NCI-H748 (cell line): Measurements from ENCODE around the gene PLXNB1.

Experiments used
- DNase-seq: peaks from one replicate; lab custom pipeline; 2025; ENCODE audit not compliant: unreplicated experiment; lab: John Stamatoyannopoulos, UW

The PLXNB1 gene

DNA sequence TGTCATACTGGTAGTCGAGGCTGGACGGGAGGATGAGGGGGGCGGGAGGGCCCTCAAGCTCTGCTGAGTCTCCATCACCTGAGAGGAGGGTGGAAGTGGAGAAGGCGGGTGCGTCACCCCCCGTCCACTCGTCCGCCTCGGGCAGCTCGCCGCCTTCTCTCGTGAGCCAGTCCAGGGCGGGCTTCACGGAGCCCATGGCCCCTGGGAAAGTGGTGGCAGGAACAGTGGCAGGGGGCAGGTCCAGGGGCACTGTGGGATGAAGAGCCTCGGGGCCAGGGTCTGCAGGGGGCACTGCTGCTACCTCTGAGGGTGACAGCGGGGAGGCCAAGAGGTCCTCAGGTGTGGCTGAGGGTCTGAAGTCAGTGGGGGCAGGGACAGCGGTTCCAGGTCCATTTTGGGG is 10.3 kb downstream of the PLXNB1 start:
- no peak for DNase-seq

DNA sequence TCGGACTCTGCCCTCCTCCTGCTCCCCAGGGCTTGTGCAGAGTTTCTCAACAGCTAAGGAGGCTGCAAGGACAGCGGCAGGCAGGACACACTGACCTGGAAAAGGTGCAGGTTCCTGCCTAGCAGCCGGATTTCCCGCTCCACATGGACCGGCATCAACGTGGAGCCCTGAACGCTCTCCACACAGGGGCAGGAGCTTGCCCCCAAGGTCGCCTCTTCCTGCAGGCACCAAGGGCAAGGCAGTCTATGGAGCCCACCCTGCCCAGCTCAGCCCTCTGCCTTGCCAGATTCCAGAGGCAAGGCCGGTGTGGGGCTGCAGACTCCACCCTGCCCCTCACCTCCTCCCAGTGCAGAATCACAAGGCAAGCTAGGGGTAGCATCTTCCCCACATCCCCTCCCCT is 10.7 kb downstream of the PLXNB1 start:
- no peak for DNase-seq

DNA sequence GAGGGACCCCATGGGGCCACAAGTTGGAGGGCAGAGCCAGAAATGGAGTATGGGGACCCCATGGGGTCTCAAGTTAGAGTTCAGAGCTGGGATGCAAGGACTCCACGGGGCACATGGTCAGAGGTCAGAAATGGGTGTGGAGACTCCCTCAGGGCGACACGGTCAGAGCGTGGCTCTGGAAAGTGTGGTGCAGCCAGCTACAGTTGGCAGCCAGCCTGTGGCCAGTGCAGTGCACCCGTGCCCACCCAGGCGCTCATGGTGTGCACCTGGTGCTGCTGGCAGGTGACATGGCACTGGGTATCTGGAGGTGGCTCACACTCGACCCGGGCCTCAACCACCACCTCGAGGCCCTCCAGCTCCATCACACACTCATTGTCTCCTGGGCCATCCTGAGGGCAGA is 11.2 kb downstream of the PLXNB1 start:
- no peak for DNase-seq

DNA sequence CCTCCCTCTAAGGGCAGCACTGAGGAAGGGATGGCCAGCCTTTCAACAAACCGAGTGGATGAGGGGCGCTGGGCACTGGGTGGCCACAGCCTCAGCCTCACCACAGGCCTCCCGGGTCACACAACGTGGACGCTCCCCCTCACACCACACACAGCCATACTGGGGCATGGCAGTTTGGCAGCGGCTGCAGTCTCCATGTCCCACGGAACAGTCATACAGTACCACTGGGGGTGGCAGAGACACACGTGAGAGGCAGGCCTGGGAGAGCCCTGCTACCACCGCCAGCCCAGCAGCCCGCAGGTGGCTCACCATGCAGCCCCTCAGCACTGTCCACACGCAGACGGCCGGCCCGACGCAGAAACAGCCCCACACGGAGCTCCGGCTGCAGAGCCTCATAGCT is 11.7 kb downstream of the PLXNB1 start:
- no peak for DNase-seq

DNA sequence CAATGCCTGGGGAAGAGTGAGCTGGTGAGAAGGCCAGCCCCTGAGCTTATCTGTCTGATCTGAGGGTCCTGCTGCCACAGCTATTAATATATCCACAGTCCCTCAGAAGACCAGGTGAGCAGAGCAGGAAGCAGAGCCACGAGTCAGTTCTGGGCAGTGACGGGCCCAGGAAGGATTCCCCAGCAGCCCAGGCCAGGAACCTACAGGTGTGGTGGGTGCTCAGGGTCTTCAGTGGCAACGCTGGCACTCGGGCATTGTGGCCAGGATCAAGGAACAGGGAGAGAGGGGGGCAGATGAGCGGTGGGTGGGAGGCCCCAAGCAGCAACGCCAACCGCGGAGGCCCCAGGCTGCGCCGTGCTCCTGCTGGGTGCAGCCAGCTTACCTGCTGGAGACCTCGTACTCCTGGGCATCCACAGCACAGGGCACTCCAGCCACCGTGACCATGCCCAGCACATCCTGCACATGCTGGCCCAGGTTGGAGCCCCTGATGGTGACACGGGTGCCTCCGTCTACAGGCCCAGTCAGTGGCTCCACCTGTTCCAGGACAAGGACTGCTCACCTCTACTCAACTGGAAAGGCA is 12.3 kb downstream of the PLXNB1 start:
- no peak for DNase-seq

DNA sequence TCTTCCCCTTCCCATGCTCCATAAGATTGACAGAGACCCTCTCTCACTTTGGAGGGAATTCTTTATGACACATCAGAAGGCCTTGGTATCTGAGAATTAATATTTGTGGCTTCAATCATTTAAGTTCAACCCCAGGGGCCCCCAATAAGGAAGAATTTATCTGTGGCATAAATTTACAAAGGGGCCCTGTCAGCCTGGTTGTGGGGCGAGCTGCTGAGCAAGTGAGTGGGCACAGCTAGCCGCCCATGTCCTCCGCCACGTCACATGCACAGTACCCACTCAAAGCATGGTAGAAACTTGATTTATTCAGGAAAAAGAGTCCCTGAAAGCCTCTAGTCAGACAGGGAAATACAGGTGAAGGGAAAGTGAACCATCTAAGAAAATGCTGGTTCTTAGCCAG is 13.3 kb downstream of the PLXNB1 start:
- DNase-seq, result no peak

DNA sequence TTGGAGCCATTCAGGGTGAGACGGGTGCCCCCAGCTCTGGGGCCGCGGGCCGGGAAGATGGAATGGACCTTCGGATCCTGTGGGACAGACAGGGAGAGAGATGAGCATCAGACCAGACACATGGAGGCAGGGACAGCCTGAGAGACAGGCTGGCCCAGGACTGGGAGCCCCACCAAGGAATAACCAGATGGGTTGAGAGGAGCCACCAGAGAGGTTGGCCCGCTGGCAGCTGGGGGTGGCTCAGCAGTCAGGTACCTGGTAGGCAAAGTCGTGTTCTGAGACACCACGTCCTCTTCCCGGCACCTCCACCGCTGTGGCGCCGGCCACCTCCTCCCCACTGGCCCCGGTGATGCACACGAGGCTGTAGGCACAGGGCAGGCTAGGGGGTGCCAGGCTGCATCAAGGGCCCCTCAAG is 13.8 kb downstream of the PLXNB1 start:
- no peak for DNase-seq

DNA sequence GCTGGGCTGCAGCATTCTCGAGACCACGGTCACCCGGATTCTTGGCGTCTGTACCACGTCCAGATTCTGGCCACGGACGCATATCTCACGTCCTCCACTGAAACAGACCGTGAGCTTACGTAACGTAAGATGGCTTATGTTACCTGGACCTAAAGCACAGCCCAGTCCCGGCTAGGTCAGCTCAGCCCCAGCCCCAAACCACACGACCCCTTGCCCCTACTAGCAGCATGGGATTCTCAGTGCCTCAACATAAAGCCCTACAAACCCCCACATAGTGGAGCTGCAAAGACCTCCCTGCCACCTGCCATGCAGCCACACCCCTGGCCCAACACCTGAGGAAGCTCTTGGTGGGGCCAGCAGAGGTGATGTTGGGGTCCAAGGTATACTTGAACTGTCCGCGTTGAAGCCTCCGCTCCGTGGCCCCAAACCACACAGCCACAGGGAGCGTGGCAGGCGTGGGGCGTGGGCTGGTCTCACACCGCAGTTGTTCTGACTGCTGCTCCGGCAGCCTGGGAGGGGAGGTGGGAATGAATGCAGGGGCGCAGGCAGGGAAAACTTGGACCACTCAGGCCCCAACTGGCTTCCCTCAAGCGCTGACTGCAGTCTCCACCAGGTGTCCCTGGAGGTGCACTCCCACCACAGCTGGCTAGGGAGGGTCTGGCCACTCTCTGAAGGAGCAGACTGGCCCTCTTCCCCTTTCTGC is 14.5 kb downstream of the PLXNB1 start:
- DNase-seq, result no peak

DNA sequence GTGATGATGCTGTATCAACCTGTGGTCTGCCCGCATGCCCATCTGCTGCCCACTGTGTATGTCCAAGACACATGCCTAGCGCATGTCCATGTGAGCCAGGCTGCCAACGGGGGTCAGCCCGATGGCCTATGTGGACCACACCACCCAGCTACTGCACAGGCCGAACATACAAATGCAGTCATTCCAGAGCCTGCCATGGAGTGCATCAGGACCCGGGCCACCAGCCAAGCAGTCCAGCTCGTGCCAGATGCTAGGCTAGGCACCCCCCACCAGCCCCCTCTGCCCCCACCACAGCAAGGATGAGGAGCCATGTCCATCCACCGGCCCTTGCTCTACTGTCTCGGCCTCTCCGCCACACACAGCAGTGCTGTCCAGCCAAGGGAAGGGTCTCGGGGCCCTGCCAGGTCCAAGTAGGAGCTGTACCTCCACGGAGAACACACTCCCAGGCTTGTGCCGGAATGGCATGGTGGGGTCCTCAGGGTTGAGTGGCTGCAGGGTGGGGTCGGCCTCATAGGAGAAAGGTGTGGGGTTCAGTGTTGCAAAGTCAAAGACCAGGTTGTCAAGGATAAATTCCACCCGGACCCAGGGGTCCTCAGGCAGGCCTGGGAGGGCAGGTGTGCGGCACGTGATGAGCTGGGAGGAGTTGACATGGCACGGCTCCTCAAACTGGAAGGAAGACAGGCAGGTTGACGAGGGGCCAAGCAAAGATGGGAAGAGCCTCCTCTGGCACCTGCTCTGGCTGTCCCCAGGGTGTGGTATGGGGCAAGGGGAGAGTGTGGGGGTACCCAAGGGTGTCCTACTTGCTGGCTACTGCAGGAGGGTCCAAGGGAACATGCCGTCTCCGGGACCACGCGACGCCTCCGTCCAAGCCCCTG is 15.3 kb downstream of the PLXNB1 start:
- DNase-seq, result no peak

DNA sequence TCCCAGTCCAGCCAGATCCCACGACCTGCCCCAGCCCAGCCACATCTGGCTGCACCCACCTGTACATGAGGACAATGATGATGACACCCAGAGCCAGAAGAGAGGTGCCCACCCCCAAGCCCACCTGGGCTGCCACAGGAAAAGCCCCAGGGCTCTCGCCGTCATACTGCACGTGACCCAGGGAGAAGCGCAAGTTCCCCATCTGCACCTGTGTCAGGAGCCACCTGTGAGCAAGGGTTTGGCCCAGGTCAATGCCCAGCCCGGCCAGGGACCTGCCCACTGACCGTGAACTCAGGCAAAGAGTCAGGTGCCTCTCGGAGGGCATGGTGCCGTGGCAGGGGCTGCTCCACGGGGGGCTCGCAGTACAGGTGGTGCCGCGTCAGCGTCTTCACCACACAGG is 16.3 kb downstream of the PLXNB1 start:
- DNase-seq, result no peak

DNA sequence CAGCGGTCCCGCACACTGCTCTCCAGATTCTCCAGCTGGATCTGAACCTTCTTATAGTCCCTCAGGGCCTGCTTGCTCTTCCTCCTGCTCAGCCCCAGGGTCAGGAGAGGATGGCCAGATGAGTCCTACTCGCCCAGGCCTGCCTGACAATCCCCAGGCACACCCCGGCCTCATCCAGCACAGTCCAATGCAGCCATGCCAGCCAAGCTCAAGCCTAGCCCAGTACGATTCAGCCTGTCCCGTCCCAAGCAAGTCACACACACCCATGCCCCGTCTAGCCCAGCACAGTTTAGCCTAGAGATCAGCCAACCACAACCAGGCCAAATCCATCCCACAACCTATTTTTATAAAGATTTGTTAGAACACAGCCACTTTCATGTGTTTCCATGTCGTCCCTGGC is 16.8 kb downstream of the PLXNB1 start:
- no peak for DNase-seq

DNA sequence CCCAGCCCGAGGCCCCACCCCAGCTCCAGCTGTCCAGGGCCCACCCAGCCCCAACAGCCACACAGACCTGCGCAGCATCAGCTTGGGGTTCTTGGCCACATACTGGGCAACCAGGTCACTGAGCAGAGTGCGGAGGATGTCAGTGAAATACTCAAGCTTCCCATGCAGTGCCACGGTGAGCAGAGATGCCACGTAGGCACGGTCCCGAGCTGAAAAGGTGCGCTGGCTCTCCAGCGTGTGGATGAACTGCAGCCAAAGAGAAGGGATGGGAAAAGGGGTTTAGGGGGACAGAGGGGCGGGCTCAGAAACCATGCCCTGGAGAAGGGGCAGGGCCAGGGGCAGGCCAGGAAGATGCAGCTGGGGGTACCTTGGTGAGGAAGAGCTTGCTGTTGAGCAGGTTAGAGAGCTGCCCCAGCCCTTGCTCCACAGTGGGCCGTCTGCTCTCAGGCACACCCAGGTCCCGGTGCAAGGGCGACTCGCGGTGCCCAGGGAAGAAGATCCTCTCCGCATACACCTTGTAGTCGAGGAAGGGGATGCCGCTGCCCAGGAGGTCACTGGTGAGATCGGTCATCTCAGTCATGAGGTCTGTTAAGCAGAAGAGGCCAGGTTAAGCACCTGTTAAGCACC is 17.4 kb downstream of the PLXNB1 start:
- no peak for DNase-seq

DNA sequence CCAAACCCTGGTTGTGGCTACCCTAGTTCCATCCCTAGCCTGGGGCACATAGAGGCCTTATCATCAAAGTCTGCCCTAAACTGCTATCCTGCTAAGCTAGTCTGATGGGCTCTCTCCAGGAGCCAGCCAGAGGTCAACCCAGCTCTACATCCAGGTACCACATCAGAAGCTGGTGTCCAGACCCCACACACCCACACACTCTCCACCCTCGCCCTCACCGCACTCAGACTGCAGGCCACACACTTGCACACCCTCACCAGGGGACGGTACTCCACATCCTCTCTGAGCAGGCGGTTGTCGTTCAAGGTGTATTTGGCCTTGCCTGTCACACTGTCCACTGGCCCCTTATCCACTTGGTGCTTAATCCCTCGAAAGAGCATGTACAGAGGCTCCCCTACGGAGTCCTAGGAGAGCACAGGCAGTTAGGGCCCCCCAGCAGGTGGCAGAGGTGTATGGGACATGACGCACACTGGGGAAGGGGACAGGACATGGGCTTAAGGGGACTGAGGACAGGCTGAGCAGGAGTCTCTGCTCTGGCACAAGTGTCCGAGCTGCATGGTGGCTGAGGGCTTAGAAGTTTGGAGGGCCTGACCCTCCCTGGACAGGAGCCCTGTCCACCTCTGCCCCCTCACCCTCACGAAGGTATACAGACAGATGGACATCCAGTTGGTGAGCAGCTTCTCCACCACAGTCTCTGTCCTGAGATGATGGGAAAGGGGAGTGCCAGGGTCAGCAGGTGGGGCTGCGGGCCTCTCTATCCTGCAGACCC is 18.1 kb downstream of the PLXNB1 start:
- DNase-seq, result no peak

DNA sequence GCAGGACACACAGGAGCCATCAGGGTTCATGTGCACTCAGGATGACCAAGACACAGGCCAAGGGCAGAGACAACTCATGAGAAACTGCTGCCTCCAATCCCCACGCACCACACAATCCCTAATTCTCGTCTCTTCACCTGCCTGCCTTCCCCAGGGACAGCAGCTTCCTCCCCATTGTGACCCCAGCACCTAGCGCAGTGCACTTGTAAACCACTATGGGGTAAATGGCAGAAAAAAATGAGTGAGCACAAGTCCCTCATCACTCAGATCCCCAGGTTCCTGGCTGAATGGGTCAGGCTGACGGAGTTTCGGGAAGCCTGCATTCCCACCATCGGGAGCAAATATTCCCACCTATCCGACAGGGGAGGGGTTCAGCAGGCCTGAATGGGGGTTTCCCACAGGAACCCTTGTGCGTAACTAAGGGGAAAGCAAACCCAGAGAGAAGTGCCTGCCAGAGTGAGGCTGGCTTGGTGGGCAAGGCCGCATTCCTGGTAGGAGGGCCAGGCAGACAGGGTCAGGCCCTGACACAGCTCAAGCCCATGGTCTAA is 18.8 kb downstream of the PLXNB1 start:
- DNase-seq, result no peak

DNA sequence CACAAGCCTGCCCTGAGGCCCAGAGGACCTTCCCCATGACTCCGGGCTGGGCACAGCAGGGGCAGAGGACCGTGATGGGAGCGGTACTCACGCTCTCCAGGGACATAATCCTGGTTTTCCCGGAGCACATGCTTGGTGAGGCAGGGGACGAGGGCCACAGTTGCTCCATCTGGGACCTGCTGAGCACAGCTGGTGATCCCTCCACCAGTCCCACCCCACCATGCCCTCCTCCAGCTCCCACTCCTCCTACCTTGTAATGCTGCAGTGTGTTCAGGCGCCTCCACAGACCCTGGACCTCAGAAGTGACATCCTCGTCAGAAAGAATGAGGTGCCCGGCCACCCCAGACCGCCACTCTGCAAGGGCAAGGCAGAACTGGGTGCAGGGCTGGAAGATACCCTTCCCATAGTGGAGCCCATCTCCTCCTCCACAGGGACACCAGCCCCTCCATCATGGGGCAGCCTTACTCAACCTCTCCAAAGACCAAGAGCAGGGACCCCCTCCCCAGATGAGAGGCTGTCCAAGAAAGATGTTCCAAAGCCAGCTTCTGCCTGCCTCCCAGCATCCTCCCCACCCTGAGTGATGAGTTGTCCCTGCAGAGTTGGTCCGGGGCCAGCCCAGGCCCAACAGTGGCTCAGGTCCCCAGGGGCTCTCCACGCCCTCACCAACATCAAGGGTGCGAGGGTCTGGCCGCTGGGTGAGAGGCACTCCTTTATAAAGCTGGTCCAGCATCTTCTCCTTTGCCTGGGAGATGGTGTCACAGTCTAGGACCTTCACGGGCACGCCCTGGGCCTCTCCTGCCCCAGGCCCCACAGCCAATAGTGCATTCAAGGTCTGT is 19.5 kb downstream of the PLXNB1 start:
- DNase-seq, result no peak

DNA sequence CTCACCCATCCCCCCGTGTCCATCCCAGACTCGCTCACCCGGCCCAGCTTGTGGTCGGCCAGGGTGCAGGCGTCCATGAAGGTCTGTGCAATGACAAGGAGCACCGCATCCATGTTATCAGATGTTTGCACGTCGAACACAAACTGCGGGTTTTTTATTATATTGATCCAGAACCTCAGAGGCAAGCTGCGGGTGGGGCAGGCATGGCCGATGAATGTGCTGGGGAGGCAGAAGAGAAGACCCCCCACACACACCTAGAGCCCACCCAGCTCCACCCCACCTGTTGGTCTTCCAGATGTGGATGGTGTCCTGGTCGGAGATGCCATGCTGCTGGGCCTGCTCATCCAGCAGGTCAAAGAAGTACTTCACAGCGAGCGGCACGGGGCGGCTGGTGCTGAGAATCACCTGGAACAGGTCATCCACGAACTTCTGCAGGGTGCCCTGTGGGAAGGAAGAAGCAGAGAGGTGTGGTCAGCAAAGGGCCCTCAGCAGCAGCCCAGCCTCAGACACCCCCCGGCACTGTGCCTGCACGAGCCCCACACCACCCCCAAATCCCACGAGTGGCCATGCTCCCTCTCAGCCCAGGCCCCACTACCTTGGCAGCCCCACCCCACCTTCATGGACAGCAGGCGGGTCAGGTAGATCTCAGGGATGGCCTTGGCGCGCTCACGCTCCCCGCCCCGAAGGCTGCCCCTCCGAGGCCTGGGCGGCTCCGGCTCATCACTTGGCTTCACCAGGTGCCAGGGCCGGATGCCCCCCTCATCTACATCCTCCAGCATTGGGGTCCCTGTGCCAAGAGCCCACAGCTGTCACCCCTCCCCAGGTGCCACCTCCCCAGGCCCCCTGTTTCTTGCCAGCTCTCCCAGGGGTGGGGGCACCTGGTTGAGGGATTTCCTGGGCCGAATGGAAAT is 20.3 kb downstream of the PLXNB1 start:
- DNase-seq, result no peak

DNA sequence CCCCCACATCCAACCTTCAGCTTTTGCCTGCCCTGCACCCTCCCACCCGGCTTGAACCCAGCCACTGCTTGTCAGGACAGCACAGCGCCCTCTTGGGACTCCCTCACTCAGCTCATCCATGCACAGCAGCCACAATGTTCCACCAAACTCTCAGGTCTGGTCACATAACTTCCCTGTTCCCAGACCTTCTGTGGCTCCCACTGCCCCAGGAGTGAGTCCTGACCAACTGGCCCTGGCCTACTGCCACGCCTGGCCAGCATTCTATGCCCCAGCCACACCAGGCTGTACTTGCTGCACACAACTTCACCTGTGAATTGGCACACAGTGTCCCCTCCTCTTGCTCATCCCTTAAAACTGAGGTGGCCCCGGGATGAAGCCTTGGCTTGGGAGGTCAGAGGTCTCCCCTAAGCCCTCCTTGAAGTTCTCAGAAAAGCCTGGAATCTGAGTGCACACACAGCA is 21.0 kb downstream of the PLXNB1 start:
- DNase-seq, result no peak

DNA sequence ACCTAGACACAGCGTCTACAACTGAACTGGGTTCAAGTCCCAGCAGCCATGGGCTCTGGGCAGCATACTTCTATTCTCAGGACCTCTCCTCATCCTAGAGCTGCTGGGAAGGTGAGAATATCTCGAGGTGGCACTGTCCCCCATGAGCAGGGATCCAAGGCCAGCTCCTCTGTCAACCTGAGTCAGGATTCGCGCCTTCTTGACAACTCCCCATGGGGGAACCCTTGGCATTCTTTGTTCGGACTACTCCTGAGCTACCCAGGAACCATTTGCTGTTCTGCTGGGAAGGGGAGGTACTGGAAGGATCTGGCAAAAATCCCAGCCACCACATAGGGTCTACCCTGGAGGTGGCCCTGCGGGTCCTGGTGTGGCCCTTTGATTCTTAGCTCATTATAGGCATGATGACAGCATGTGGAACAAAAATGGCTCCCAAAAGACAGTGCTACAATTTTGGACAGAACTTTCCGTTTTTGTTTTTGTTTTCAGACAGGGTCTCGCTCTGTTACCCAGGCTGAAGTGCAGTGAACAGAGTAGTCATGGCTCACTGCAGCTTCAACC is 22.3 kb downstream of the PLXNB1 start:
- no peak for DNase-seq
